H4 (cell line): Measurements from ENCODE around the gene ADORA2A. TPM values are rescaled to one million over a fixed set of nuclear protein-coding genes. Genes with fewer than 3 reads are reported as not detected.

Experiments used
- DNase-seq: peaks from one replicate; pipeline ENCODE4 v3.0.0-alpha.2; 2015; ENCODE audit warnings: low spot score
- total RNA-seq: library from RNA; depleted of rRNA; stranded (reverse); fragments of >200 nt; shearing (Covaris generic); gene quantifications from 2 replicates; pipeline ENCODE4 v1.2.3, GENCODE V29; 2014

Gene ADORA2A
- total RNA-seq, 1 experiment from 2014 or later: 1.0 TPM

- no peak for DNase-seq
Observed at GRCh38 chr22:24403346-24403745, 24.1 kb upstream of the ADORA2A start.

GRCh38 chr22:24404561-24405275 is 22.7 kb upstream of the ADORA2A start:
- DNase-seq: no peak

- DNase-seq: no peak
Observed at GRCh38 chr22:24405631-24406321, 21.6 kb upstream of the ADORA2A start.

GRCh38 chr22:24406322-24407277 is 20.8 kb upstream of the ADORA2A start:
- DNase-seq: no peak

- DNase-seq: no peak
Observed at GRCh38 chr22:24407278-24407665, 20.1 kb upstream of the ADORA2A start.

GRCh38 chr22:24407884-24408283 is 19.5 kb upstream of the ADORA2A start:
- no peak for DNase-seq

- DNase-seq: no peak
Observed at GRCh38 chr22:24408630-24409029, 18.8 kb upstream of the ADORA2A start.

- DNase-seq: peak; percentile 20
Observed at GRCh38 chr22:24409707-24410106, 17.7 kb upstream of the ADORA2A start.

- DNase-seq: peak; percentile 22
Observed at GRCh38 chr22:24410110-24410856, 17.1 kb upstream of the ADORA2A start.

GRCh38 chr22:24411256-24412004 is 16.0 kb upstream of the ADORA2A start:
- DNase-seq: no peak

GRCh38 chr22:24412274-24412673 is 15.1 kb upstream of the ADORA2A start:
- DNase-seq: no peak

- DNase-seq: no peak
Observed at GRCh38 chr22:24413271-24413670, 14.1 kb upstream of the ADORA2A start.

GRCh38 chr22:24413736-24414385 is 13.5 kb upstream of the ADORA2A start:
- DNase-seq: no peak

- no peak for DNase-seq
Observed at GRCh38 chr22:24414523-24414922, 12.9 kb upstream of the ADORA2A start.

- no peak for DNase-seq
Observed at GRCh38 chr22:24414984-24415945, 12.1 kb upstream of the ADORA2A start.

GRCh38 chr22:24416095-24416494 is 11.3 kb upstream of the ADORA2A start:
- no peak for DNase-seq

GRCh38 chr22:24416611-24417010 is 10.8 kb upstream of the ADORA2A start:
- no peak for DNase-seq

GRCh38 chr22:24417200-24417599 is 10.2 kb upstream of the ADORA2A start:
- DNase-seq: no peak
